Measurements from ENCODE around the gene TBC1D32.

GRCh38 chr6:121354764-121355163, 20.5 kb upstream of the TBC1D32 start:
- TF ChIP-seq CTCF (IDR thresholded peaks at IDR 0.05; ENCODE audit: insufficient read depth, low read length) (no peak), POLR2AphosphoS5 (IDR thresholded peaks at IDR 0.05; ENCODE audit: low read depth) (no peak), GABPA (IDR thresholded peaks at IDR 0.05; ENCODE audit: low read depth) (no peak)
- TF ChIP-seq, protein P1, sequence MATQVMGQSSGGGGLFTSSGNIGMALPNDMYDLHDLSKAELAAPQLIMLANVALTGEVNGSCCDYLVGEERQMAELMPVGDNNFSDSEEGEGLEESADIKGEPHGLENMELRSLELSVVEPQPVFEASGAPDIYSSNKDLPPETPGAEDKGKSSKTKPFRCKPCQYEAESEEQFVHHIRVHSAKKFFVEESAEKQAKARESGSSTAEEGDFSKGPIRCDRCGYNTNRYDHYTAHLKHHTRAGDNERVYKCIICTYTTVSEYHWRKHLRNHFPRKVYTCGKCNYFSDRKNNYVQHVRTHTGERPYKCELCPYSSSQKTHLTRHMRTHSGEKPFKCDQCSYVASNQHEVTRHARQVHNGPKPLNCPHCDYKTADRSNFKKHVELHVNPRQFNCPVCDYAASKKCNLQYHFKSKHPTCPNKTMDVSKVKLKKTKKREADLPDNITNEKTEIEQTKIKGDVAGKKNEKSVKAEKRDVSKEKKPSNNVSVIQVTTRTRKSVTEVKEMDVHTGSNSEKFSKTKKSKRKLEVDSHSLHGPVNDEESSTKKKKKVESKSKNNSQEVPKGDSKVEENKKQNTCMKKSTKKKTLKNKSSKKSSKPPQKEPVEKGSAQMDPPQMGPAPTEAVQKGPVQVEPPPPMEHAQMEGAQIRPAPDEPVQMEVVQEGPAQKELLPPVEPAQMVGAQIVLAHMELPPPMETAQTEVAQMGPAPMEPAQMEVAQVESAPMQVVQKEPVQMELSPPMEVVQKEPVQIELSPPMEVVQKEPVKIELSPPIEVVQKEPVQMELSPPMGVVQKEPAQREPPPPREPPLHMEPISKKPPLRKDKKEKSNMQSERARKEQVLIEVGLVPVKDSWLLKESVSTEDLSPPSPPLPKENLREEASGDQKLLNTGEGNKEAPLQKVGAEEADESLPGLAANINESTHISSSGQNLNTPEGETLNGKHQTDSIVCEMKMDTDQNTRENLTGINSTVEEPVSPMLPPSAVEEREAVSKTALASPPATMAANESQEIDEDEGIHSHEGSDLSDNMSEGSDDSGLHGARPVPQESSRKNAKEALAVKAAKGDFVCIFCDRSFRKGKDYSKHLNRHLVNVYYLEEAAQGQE (IDR thresholded peaks at IDR 0.05; ENCODE audit: insufficient replicate concordance, low read depth), result no peak
